Muscle layer of colon (tissue), 2 donors: ENCODE measurements around the gene AP5B1.

Experiments
- H3K27ac ChIP-seq: one replicate; pipeline ENCODE4 v1.7.0; 2013; ENCODE audit warnings: low read depth, mild to moderate bottlenecking, low read length, moderate library complexity
- H3K27me3 ChIP-seq, 2 donors: one replicate each; pipeline ENCODE4 v1.7.0; 2013; ENCODE audit warnings: low read length in 2 of 2, mild to moderate bottlenecking in 2 of 2; ENCODE audit not compliant: insufficient read depth in 2 of 2, control insufficient read depth in 1 of 2
- H3K36me3 ChIP-seq: one replicate; pipeline ENCODE4 v1.7.0; 2013; ENCODE audit warnings: mild to moderate bottlenecking, low read length; ENCODE audit not compliant: insufficient read depth
- H3K4me1 ChIP-seq: one replicate; pipeline ENCODE4 v1.7.0; 2013; ENCODE audit warnings: mild to moderate bottlenecking, low read length; ENCODE audit not compliant: insufficient read depth
- H3K4me3 ChIP-seq, 2 donors: one replicate each; pipeline ENCODE4 v1.7.0; 2013; ENCODE audit warnings: low read length in 2 of 2, low read depth in 1 of 2, mild to moderate bottlenecking in 1 of 2, moderate library complexity in 1 of 2
- H3K9ac ChIP-seq: one replicate; pipeline ENCODE4 v1.7.0; 2013; ENCODE audit warnings: low read length
- H3K9me3 ChIP-seq: one replicate; pipeline ENCODE4 v1.7.0; 2013; ENCODE audit warnings: mild to moderate bottlenecking, low read length
- donor health status: abdominal sarcoma.
- donor health status: Adenocarcinoma of cecum.

Gene AP5B1

DNA sequence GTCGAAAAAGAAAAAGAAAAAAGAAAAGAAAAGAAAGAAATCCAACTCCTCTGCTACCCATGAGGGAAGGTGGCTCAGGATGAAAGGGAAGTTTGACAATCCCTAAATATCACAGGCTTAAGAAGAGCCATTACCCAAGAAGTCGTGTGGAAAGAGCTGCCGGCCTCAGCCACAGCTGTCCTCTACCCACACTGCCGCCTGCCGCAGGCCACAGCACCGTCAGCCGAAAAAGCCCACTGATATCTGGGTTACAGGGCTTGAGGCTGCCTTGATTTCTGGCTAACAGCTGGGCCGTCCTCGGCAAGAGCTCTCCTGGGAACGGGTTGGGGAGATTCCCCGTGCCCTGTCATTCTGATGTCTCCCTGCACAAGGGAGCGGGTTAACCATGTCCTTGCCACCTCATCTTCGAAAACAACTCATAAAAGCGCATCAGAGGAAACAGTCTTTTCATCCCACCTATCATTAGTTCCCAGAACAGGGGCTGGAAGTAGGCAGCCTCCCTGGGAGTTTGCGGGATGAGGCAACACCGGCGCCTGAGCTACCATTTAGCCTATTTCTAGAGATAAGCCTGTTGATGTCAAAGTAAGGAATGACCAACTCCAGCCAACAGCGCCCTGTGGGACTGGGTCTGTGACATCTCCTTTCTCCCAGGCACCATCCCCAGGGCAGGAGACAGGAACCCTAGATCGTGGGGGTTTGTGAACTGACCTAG, 31.1 kb upstream of the AP5B1 start:
- no peak overlapping the region for H3K4me3 ChIP-seq
- H3K27ac ChIP-seq, result no peak overlapping the region
- H3K9ac ChIP-seq, result no peak overlapping the region
- no peaks in the 10 kb centered on the region for H3K27me3 ChIP-seq
- no peaks in the 10 kb centered on the region for H3K36me3 ChIP-seq
- no peaks in the 10 kb centered on the region for H3K9me3 ChIP-seq
- H3K4me1 ChIP-seq, result peaks cover 11% of the 10 kb centered on the region

DNA sequence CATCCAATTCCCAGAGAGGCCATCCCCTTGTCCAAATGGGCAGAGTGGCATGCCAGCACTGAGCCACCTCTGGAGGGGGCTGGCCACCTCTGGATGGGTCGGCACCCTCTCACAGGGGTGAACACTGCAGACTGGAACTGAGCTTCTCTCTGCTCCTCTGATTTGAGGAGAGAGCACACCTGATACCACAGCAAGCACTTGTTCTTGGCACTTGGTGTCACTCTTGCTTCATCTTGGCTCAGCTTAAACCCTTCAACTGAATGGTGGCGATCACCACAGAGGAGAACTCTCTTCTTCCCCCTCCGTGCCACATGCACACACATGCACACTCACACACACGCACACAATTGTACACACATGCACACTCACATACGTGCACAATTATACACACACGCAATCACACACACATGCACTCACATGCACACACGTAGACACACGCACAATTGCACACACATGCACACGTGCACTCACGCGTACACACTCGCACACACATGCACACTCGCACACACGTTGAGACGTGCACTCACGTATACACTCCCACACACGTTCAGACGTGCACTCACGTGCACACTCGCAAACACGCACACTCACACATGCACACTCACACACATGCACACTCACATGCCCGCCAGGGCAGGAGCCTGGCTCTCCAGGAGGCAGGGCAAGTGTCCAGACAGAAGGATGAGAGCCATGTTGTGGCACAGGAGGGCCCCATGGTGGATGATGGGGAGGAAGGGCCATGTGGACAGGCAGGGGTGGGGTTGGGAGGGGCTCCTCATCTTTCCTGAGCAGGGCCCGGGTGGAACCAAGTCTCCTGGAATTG, 29.5 kb upstream of the AP5B1 start:
- Histone ChIP-seq H3K36me3 (no peaks in the 10 kb centered on the region), H3K27me3 (no peaks in the 10 kb centered on the region), H3K4me3 (no peak overlapping the region), H3K4me1 (peaks cover 7% of the 10 kb centered on the region), H3K9me3 (no peaks in the 10 kb centered on the region), H3K9ac (no peak overlapping the region), H3K27ac (no peak overlapping the region)

DNA sequence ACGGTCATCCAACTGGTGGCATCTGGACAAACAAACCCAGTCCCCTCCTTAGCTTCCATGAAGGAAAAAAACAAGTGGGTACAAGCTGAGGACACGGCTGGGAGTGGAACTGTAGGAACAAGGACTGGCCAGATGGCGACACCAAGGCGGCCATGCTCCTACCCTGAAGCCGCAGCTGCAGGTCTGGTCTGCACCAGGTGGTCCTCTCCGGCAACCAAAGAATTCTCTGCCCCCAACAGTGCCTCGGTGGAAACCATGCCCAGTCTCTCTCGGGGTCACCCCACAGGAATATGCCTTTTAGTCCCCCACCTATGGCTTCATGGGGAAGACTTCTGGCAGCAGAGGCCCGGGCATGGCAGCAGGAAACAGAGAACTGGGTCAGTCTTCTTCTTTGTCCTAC, 28.7 kb upstream of the AP5B1 start:
- H3K27me3 ChIP-seq, result peaks cover 0 to under 1% of the 10 kb centered on the region in 2 donors
- H3K4me3 ChIP-seq, result no peak overlapping the region
- no peak overlapping the region for H3K27ac ChIP-seq
- H3K9me3 ChIP-seq, result no peaks in the 10 kb centered on the region
- no peaks in the 10 kb centered on the region for H3K36me3 ChIP-seq
- H3K4me1 ChIP-seq, result peaks cover 1% of the 10 kb centered on the region
- H3K9ac ChIP-seq, result no peak overlapping the region

GRCh38 chr11:65808744-65809341, 28.1 kb upstream of the AP5B1 start:
- H3K9me3 ChIP-seq, result no peaks in the 10 kb centered on the region
- no peaks in the 10 kb centered on the region for H3K36me3 ChIP-seq
- H3K27ac ChIP-seq, result no peak overlapping the region
- no peaks in the 10 kb centered on the region for H3K4me1 ChIP-seq
- H3K4me3 ChIP-seq, result no peak overlapping the region
- H3K27me3 ChIP-seq, result peaks cover 4 to 7% of the 10 kb centered on the region in 2 donors
- H3K9ac ChIP-seq, result no peak overlapping the region

DNA sequence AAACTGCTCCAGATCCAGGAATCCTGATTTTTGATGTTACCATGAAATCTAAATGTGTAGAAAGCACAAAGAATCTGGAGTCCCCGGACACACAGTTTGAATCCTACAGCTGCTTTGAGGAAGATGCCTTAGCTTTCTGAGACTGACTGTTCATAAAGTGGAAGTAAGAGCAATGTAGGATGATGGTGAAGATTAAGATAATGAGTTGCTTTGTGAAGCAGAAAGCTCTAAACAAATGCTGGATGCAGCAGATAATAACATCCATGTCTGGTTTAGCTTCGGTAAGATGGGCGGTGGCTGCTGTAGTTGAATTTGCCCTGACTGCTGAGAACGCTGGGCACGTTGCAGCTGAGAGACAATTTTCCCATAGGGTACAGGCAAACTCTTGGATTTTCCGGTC, 26.2 kb upstream of the AP5B1 start:
- Histone ChIP-seq H3K27me3 (peaks cover 13 to 23% of the 10 kb centered on the region in 2 donors), H3K36me3 (no peaks in the 10 kb centered on the region), H3K27ac (no peak overlapping the region), H3K9me3 (no peaks in the 10 kb centered on the region), H3K9ac (no peak overlapping the region), H3K4me3 (no peak overlapping the region), H3K4me1 (no peaks in the 10 kb centered on the region)

GRCh38 chr11:65803797-65804492, 23.2 kb upstream of the AP5B1 start:
- no peaks in the 10 kb centered on the region for H3K36me3 ChIP-seq
- no peak overlapping the region for H3K4me3 ChIP-seq
- H3K9ac ChIP-seq, result no peak overlapping the region
- peaks cover 17 to 42% of the 10 kb centered on the region in 2 donors for H3K27me3 ChIP-seq
- no peaks in the 10 kb centered on the region for H3K9me3 ChIP-seq
- no peaks in the 10 kb centered on the region for H3K4me1 ChIP-seq
- H3K27ac ChIP-seq, result no peak overlapping the region

DNA sequence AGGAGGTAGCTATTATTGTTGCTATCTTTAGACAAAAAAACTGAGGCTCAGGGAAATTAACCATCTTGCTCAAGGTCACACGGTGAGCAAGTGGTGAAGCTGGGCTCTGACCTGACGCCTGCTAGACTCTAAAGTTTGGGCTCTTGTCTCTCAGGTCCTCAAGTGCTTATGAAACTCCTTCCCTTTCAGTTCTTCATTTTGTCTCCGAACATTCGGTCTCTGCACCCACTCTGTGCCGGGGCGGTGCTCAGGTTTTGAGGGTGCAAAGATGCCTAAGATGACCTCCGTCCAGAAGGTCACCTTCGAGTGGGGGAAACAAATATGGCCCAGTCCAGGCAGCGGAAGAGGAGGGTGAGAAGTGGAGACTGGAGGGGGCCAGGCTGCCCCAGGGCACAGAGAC, 22.1 kb upstream of the AP5B1 start:
- H3K4me3 ChIP-seq, result no peak overlapping the region
- H3K9ac ChIP-seq, result no peak overlapping the region
- H3K36me3 ChIP-seq, result no peaks in the 10 kb centered on the region
- H3K27me3 ChIP-seq, result peaks cover 23 to 51% of the 10 kb centered on the region in 2 donors
- no peak overlapping the region for H3K27ac ChIP-seq
- no peaks in the 10 kb centered on the region for H3K9me3 ChIP-seq
- no peaks in the 10 kb centered on the region for H3K4me1 ChIP-seq

- Histone ChIP-seq H3K27ac (no peak overlapping the region), H3K9me3 (no peaks in the 10 kb centered on the region), H3K4me3 (no peak overlapping the region), H3K36me3 (no peaks in the 10 kb centered on the region), H3K4me1 (no peaks in the 10 kb centered on the region), H3K9ac (no peak overlapping the region), H3K27me3 (peaks cover 32 to 59% of the 10 kb centered on the region in 2 donors)
Observed at GRCh38 chr11:65801153-65801987, 20.6 kb upstream of the AP5B1 start.

GRCh38 chr11:65798882-65799281, 18.1 kb upstream of the AP5B1 start:
- H3K4me3 ChIP-seq, result no peak overlapping the region
- no peaks in the 10 kb centered on the region for H3K4me1 ChIP-seq
- peaks cover 28 to 52% of the 10 kb centered on the region in 2 donors for H3K27me3 ChIP-seq
- H3K9ac ChIP-seq, result no peak overlapping the region
- no peaks in the 10 kb centered on the region for H3K36me3 ChIP-seq
- H3K9me3 ChIP-seq, result no peaks in the 10 kb centered on the region
- no peak overlapping the region for H3K27ac ChIP-seq

GRCh38 chr11:65797711-65798110, 16.9 kb upstream of the AP5B1 start:
- peaks cover 18 to 45% of the 10 kb centered on the region in 2 donors for H3K27me3 ChIP-seq
- no peaks in the 10 kb centered on the region for H3K9me3 ChIP-seq
- no peaks in the 10 kb centered on the region for H3K4me1 ChIP-seq
- H3K4me3 ChIP-seq, result no peak overlapping the region
- no peaks in the 10 kb centered on the region for H3K36me3 ChIP-seq
- H3K9ac ChIP-seq, result no peak overlapping the region
- no peak overlapping the region for H3K27ac ChIP-seq
